Measurements from ENCODE around the gene RBBP5. TPM values are rescaled to one million over a fixed set of nuclear protein-coding genes. Genes with fewer than 3 reads are reported as not detected.
A peak's percentile ranks its signal among the peaks of the same experiment; 100 is the strongest.

The RBBP5 gene
- total RNA-seq, 2 donors from 2014 or later, result 17.8 to 23.6 TPM

- no peaks in the 10 kb centered on the region for H3K4me1 ChIP-seq (ENCODE audit: control insufficient read depth, insufficient read depth, low read length)
- Mint-ChIP-seq H3K27ac (no peak overlapping the region), H3K27me3 (ENCODE audit: insufficient read depth) (peaks cover 6% of the 10 kb centered on the region)
Measured at GRCh38 chr1:205062319-205062718, 59.5 kb downstream of the RBBP5 start.

GRCh38 chr1:205061665-205062069 is 60.1 kb downstream of the RBBP5 start:
- no peak overlapping the region for H3K27ac ChIP-seq (ENCODE audit: low read depth, low read length)
- no peaks in the 10 kb centered on the region for H3K4me1 ChIP-seq (ENCODE audit: control insufficient read depth, insufficient read depth, low read length)
- H3K36me3 Mint-ChIP-seq (ENCODE audit: low read depth), result no peaks in the 10 kb centered on the region
- H3K4me1 Mint-ChIP-seq, result no peaks in the 10 kb centered on the region
- no peak overlapping the region for H3K4me3 Mint-ChIP-seq
- no peaks in the 10 kb centered on the region for H3K36me3 ChIP-seq (ENCODE audit: control insufficient read depth, insufficient read depth, low read length)
- H3K27ac Mint-ChIP-seq, result no peak overlapping the region
- H3K4me3 ChIP-seq (ENCODE audit: low read length), result no peak overlapping the region
- H3K9me3 ChIP-seq (ENCODE audit: control insufficient read depth, low read length), result no peaks in the 10 kb centered on the region
- H3K9ac ChIP-seq (ENCODE audit: extremely low read depth, low read length, poor library complexity, severe bottlenecking), result no peak overlapping the region
- DNase-seq, result peak; percentile 97
- peak; percentile 96 for TF ChIP-seq CTCF (conservative IDR thresholded peaks at IDR 0.05)
- H3K27me3 Mint-ChIP-seq (ENCODE audit: insufficient read depth), result peaks cover 9% of the 10 kb centered on the region
- H3K27me3 ChIP-seq (ENCODE audit: control insufficient read depth, insufficient read depth, low read length, poor library complexity, severe bottlenecking), result no peaks in the 10 kb centered on the region
- no peaks in the 10 kb centered on the region for H3K9me3 Mint-ChIP-seq
- 43 to 51% methylated on average over 9 to 13 of the region's 13 CpGs for WGBS, 2 experiments (ENCODE audit: insufficient coverage in 1 of 2, insufficient read length in 1 of 2)

More at GRCh38 chr1:205062319-205062718, 59.5 kb downstream of the RBBP5 start:
- H3K4me3 Mint-ChIP-seq, result no peak overlapping the region
- TF ChIP-seq CTCF (conservative IDR thresholded peaks at IDR 0.05), result no peak
- no peaks in the 10 kb centered on the region for H3K27me3 ChIP-seq (ENCODE audit: control insufficient read depth, insufficient read depth, low read length, poor library complexity, severe bottlenecking)
- H3K36me3 Mint-ChIP-seq (ENCODE audit: low read depth), result no peaks in the 10 kb centered on the region
- H3K4me3 ChIP-seq (ENCODE audit: low read length), result no peak overlapping the region
- H3K36me3 ChIP-seq (ENCODE audit: control insufficient read depth, insufficient read depth, low read length), result no peaks in the 10 kb centered on the region
- no peak for DNase-seq
- H3K4me1 Mint-ChIP-seq, result no peaks in the 10 kb centered on the region
- 94 to 95% methylated on average over 5 to 8 of the region's 8 CpGs for whole genome bisulfite sequencing, 2 experiments (ENCODE audit: insufficient coverage in 1 of 2, insufficient read length in 1 of 2)
- no peaks in the 10 kb centered on the region for H3K9me3 Mint-ChIP-seq
- no peaks in the 10 kb centered on the region for H3K9me3 ChIP-seq (ENCODE audit: control insufficient read depth, low read length)
- no peak overlapping the region for H3K9ac ChIP-seq (ENCODE audit: extremely low read depth, low read length, poor library complexity, severe bottlenecking)
- H3K27ac ChIP-seq (ENCODE audit: low read depth, low read length), result no peak overlapping the region

GRCh38 chr1:205061227-205061626 is 60.6 kb downstream of the RBBP5 start:
- no peaks in the 10 kb centered on the region for H3K9me3 ChIP-seq (ENCODE audit: control insufficient read depth, low read length)
- H3K27ac ChIP-seq (ENCODE audit: low read depth, low read length), result no peak overlapping the region
- H3K36me3 ChIP-seq (ENCODE audit: control insufficient read depth, insufficient read depth, low read length), result no peaks in the 10 kb centered on the region
- no peak overlapping the region for H3K27ac Mint-ChIP-seq
- H3K4me1 Mint-ChIP-seq, result no peaks in the 10 kb centered on the region
- H3K4me3 ChIP-seq (ENCODE audit: low read length), result no peak overlapping the region
- H3K9ac ChIP-seq (ENCODE audit: extremely low read depth, low read length, poor library complexity, severe bottlenecking), result no peak overlapping the region
- TF ChIP-seq CTCF (conservative IDR thresholded peaks at IDR 0.05), result no peak
- 75 to 78% methylated on average over 13 to 14 of the region's 14 CpGs for WGBS, 2 experiments (ENCODE audit: insufficient coverage in 1 of 2, insufficient read length in 1 of 2)
- H3K36me3 Mint-ChIP-seq (ENCODE audit: low read depth), result no peaks in the 10 kb centered on the region
- no peaks in the 10 kb centered on the region for H3K27me3 ChIP-seq (ENCODE audit: control insufficient read depth, insufficient read depth, low read length, poor library complexity, severe bottlenecking)
- no peaks in the 10 kb centered on the region for H3K4me1 ChIP-seq (ENCODE audit: control insufficient read depth, insufficient read depth, low read length)
- no peaks in the 10 kb centered on the region for H3K9me3 Mint-ChIP-seq
- H3K27me3 Mint-ChIP-seq (ENCODE audit: insufficient read depth), result peaks cover 9% of the 10 kb centered on the region
- no peak overlapping the region for H3K4me3 Mint-ChIP-seq
- DNase-seq, result no peak
